RWPE2 (cell line): ENCODE data around the gene GRB14.

Source experiments
- ATAC-seq: fragments of 200-7000 bp; cut with Tn5 transposase; 3 replicates; pipeline ENCODE4 v1.9.1; 2021; ENCODE audit warnings: low read depth
- DNase-seq: peaks from one replicate; pipeline ENCODE4 v3.0.0-alpha.2; 2020; ENCODE audit warnings: low spot score
- H3K27ac ChIP-seq: fragments of 450-650 bp; 2 replicates; pipeline ENCODE4 v1.5.1; 2017; ENCODE audit warnings: mild to moderate bottlenecking; ENCODE audit not compliant: poor library complexity, severe bottlenecking
- H3K27me3 ChIP-seq: fragments of 250-450 bp; sonication (Bioruptor Pico); 2 replicates; pipeline ENCODE4 v1.5.1; 2021; ENCODE audit warnings: mild to moderate bottlenecking, moderate library complexity; ENCODE audit not compliant: insufficient read depth, poor library complexity, severe bottlenecking
- H3K36me3 ChIP-seq: fragments of 250-450 bp; sonication (Bioruptor Pico); 2 replicates; pipeline ENCODE4 v1.5.1; 2020; ENCODE audit warnings: low read depth, mild to moderate bottlenecking, moderate library complexity
- H3K4me1 ChIP-seq: fragments of 250-450 bp; sonication (Bioruptor Pico); 2 replicates; pipeline ENCODE4 v1.5.1; 2021; ENCODE audit warnings: mild to moderate bottlenecking, moderate library complexity; ENCODE audit not compliant: insufficient read depth, poor library complexity, severe bottlenecking
- H3K4me3 ChIP-seq: fragments of 250-450 bp; sonication (Bioruptor Pico); 2 replicates; pipeline ENCODE4 v1.5.1; 2021; ENCODE audit warnings: mild to moderate bottlenecking, moderate library complexity; ENCODE audit not compliant: severe bottlenecking
- H3K9me3 ChIP-seq: fragments of 250-450 bp; sonication (Bioruptor Pico); 2 replicates; pipeline ENCODE4 v1.5.1; 2021; ENCODE audit warnings: mild to moderate bottlenecking, moderate library complexity; ENCODE audit not compliant: severe bottlenecking
- TF ChIP-seq, protein P1 (sequence below): fragments of 450-650 bp; IDR thresholded peaks from one replicate; pipeline ENCODE4 v1.5.1; 2017; ENCODE audit warnings: mild to moderate bottlenecking, moderate library complexity; ENCODE audit not compliant: poor library complexity, severe bottlenecking

GRB14 gene

DNA sequence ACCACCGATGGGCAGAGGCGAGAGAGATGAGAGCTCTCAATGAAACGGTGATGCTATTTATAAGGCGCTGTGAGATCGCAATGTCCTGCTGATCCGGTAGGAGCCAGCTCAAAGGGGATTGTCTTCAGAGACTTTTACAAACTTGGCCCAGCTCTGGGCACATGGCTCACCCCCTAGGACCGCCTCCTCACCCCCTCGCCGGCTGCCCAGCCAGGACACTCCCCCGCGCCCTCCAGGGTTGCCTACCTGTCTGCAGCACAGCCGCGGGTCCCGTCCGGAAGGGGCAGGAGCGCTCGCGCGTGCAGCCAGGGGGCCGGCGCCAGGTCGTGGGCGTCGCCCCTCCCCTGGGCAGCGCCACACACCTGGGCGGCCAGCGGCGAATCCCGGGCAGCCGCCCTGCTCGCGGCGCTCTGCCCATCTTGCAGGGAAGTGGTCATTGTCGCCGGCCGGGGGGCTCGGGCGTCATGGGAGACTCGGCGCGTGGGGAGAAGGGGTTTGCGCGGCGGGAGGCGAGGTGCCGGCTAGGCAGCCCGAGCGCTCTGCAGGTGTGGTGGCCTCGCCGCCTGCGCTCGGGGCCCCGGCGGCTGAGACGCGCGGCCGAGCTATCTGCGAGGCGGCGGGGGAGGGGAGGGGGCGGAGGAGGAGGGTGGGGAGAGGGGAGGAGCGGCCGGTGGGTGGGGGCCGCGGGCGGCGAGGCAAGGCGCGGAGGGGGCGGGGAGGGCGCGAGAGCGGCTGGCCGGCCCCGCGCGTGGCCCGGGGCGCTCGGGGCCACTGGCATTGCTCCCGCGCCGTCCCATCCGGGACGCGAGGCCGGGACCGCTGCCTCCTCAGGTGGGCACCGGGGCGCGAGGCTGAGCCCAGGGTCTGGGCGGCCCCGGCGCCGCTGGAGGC lies at the start of gene GRB14:
Gene GRB14 (minus strand): TSS at position 610 of the 891 bp plus-strand sequence. CDS start 173 bp downstream, at position 437.
- no peaks in the 10 kb centered on the region for H3K9me3 ChIP-seq
- H3K4me3 ChIP-seq = peak within 1 kb of the TSS; percentile 53
- H3K36me3 ChIP-seq = no peaks in the 10 kb centered on the region
- peaks cover 8% of the 10 kb centered on the region for H3K4me1 ChIP-seq
- H3K27me3 ChIP-seq = no peaks in the 10 kb centered on the region
- TF ChIP-seq, protein P1, sequence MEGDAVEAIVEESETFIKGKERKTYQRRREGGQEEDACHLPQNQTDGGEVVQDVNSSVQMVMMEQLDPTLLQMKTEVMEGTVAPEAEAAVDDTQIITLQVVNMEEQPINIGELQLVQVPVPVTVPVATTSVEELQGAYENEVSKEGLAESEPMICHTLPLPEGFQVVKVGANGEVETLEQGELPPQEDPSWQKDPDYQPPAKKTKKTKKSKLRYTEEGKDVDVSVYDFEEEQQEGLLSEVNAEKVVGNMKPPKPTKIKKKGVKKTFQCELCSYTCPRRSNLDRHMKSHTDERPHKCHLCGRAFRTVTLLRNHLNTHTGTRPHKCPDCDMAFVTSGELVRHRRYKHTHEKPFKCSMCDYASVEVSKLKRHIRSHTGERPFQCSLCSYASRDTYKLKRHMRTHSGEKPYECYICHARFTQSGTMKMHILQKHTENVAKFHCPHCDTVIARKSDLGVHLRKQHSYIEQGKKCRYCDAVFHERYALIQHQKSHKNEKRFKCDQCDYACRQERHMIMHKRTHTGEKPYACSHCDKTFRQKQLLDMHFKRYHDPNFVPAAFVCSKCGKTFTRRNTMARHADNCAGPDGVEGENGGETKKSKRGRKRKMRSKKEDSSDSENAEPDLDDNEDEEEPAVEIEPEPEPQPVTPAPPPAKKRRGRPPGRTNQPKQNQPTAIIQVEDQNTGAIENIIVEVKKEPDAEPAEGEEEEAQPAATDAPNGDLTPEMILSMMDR = peak; percentile 20
- DNase-seq = peak; percentile 83
- peak within 1 kb of the TSS; percentile 6 for H3K27ac ChIP-seq
- ATAC-seq = peak; percentile 85

DNA sequence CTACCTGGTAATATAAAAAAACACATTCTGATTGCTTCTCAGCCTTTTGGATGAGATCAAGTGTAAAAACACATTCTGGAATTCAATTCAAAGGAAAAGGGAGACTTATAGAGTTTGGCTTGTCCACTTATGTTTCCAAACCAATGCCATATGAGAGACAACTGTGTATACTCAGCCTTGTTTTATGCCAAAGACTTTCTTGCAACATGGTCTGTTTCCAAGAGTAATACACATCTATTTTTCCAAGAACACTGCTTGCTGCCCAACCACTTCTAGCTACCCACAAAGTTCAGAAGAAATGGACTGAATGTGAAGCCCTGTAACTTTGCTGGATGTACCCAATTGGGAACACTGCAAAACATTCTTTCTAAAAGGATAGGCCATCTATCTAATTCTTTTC lies 48.0 kb upstream of the GRB14 start:
- no peak overlapping the region for H3K27ac ChIP-seq
- no peak overlapping the region for H3K4me3 ChIP-seq
- ATAC-seq (no peak), DNase-seq (no peak)
- TF ChIP-seq, protein P1 = no peak
- H3K9me3 ChIP-seq = no peaks in the 10 kb centered on the region
- no peaks in the 10 kb centered on the region for H3K4me1 ChIP-seq
- no peaks in the 10 kb centered on the region for H3K36me3 ChIP-seq
- H3K27me3 ChIP-seq = no peaks in the 10 kb centered on the region

DNA sequence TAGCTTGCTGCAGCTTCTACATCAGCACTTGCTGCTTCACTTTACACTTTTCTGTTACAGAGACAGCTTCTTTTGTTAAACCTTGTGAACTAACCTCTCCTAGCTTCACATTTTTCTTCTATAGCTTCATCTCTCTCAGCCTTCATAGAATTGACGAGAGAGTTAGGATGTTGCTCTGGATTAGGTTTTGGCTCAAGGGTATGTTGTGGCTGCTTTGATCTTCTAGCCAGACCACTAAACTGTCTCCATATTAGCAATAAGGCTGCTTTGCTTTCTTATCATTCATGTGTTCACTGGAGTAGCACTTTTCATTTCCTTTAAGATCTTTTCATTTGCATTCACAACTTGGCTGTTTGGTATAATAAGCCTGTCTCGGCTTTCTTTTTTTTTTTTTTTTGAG lies 46.3 kb upstream of the GRB14 start:
- no peaks in the 10 kb centered on the region for H3K27me3 ChIP-seq
- TF ChIP-seq, protein P1 = no peak
- no peak overlapping the region for H3K4me3 ChIP-seq
- DNase-seq (no peak), ATAC-seq (no peak)
- no peaks in the 10 kb centered on the region for H3K9me3 ChIP-seq
- no peaks in the 10 kb centered on the region for H3K4me1 ChIP-seq
- no peak overlapping the region for H3K27ac ChIP-seq
- no peaks in the 10 kb centered on the region for H3K36me3 ChIP-seq

DNA sequence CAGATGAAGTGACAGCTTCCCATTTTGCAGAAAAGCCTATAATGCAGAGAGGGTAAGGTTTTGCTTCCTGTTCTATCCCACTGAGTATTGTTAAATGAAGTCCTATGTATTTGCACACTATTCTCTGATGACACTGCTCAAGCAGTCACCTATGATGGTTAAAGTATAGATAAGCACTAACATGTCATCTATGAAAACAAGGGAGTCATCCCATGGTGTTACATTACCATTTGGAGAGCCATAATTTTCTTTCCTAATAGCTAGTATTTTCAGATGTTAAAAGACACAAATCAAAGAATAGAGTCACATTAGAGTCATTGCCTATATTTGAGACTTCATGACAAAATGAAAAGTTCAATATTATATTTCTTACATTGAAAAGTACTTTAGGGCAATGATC lies 42.8 kb upstream of the GRB14 start:
- Histone ChIP-seq H3K27me3 (no peaks in the 10 kb centered on the region), H3K36me3 (no peaks in the 10 kb centered on the region), H3K4me1 (peaks cover 15% of the 10 kb centered on the region), H3K4me3 (no peak overlapping the region), H3K27ac (no peak overlapping the region), H3K9me3 (no peaks in the 10 kb centered on the region)
- DNase-seq = no peak
- TF ChIP-seq, protein P1 = no peak
- ATAC-seq = no peak
